Psoas muscle (tissue), 8 donors: Measurements from ENCODE around the gene ANO7. TPM values are rescaled to one million over a fixed set of nuclear protein-coding genes. Genes with fewer than 3 reads are reported as not detected.

Source experiments
- ATAC-seq, 4 donors: fragments of 200-7000 bp; cut with Tn5 transposase; one replicate each; pipeline ENCODE4 v1.9.1; 2020; ENCODE audit warnings: moderate library complexity in 3 of 4, mild to moderate bottlenecking in 2 of 4
- DNase-seq, 2 donors: peaks; one replicate each; pipeline ENCODE4 v3.0.0-alpha.2; 2020
- H3K27ac ChIP-seq: fragments of 200-600 bp; one replicate; pipeline ENCODE4 v1.8.0; 2022
- H3K27me3 ChIP-seq, 3 donors: fragments of 200-600 bp in 1 of 3; one replicate each; pipeline versions ENCODE4 v1.6.1 to v1.8.0; 2013 to 2022; ENCODE audit warnings: low read length in 2 of 3, mild to moderate bottlenecking in 2 of 3, moderate library complexity in 1 of 3; ENCODE audit not compliant: insufficient read depth in 3 of 3
- H3K36me3 ChIP-seq, 2 donors: fragments of 200-600 bp in 1 of 2; one replicate each; pipeline versions ENCODE4 v1.6.1 to v1.8.0; 2013 to 2022; ENCODE audit warnings: low read depth in 1 of 2, mild to moderate bottlenecking in 1 of 2, moderate library complexity in 1 of 2; ENCODE audit not compliant: insufficient read depth in 1 of 2
- H3K4me1 ChIP-seq: fragments of 200-600 bp; one replicate; pipeline ENCODE4 v1.8.0; 2022
- H3K4me3 ChIP-seq: fragments of 200-600 bp; one replicate; pipeline ENCODE4 v1.8.0; 2022; ENCODE audit warnings: mild to moderate bottlenecking
- H3K9me3 ChIP-seq: fragments of 200-600 bp; one replicate; pipeline ENCODE4 v1.8.0; 2022
- CTCF ChIP-seq: fragments of 200-600 bp; IDR thresholded peaks from one replicate; pipeline ENCODE4 v1.8.0; 2022; ENCODE audit warnings: antibody characterized with exemption
- WGBS, 3 donors: extraction: QIAGEN DNeasy Blood & Tissue Kit; methylation state at CpG; one replicate each; pipeline versions ENCODE4 v1.1.6 to v1.1.7; 2013; 5-methylcytosine and 5-hydroxymethylcytosine counted together
- intact Hi-C, 2 donors: fragments of 100-400 bp; cut with DNase I; formaldehyde crosslinking; loops; one replicate each; pipeline versions ENCODE4 v1.11.0 to v1.14.2; 2022
- polyA plus RNA-seq, 3 donors: library from polyadenylated mRNA; stranded (reverse); fragments of 200-250 nt; gene quantifications; one replicate each; pipeline ENCODE4 v1.2.3, GENCODE V29; 2013
- total RNA-seq, 4 donors: library from RNA; stranded (reverse); fragmentation: NEBNext Ultra II Directional in 2 of 4; extraction: Animal tissue kit (Norgen Biotek cat#: 25700) in 2 of 4; gene quantifications; one replicate each; pipeline versions ENCODE4 v1.2.1 to v1.2.4, GENCODE V29; 2021 to 2023
- donor health status: healthy with polysubstance abuse.
- donor health status: DM: no; HTN: no; CAD: no; lungs with moderate emphysema.
- donor health status: Bipolar disorder and iron deficiency.
- donor health status: healthy.
- donor health status: DM: yes; HTN: yes; CAD: no.
- donor health status: DM: no; HTN: no; CAD: no.
- donor health status: DM: no; HTN: no; CAD: no.
- donor health status: DM: yes; HTN: yes; CAD: no.

Gene ANO7
- total and polyA plus RNA-seq, 7 donors, result 0.22 to 1.8 (median 0.47) TPM

GRCh38 chr2:241216211-241216761 is 27.8 kb downstream of the ANO7 start:
- ATAC-seq, result no peak
- Histone ChIP-seq H3K27me3 (no peaks in the 10 kb centered on the region), H3K36me3 (no peaks in the 10 kb centered on the region), H3K4me1 (peaks cover 7% of the 10 kb centered on the region), H3K27ac (no peak overlapping the region), H3K9me3 (no peaks in the 10 kb centered on the region), H3K4me3 (no peak overlapping the region)
- DNase-seq, result no peak
- intact Hi-C loops, result loop anchor here in 1 of 2 donors (5.0 kb wide), 1 partner anchor 114 kb away; the partner anchor contains the start of gene MTERF4
- no peak for TF ChIP-seq CTCF
- 48 to 60% (median 60%) methylated on average over 11 to 14 of the region's 14 CpGs for WGBS, 3 donors

GRCh38 chr2:241217320-241218031 is 29.0 kb downstream of the ANO7 start:
- Histone ChIP-seq H3K27me3 (no peaks in the 10 kb centered on the region), H3K9me3 (no peaks in the 10 kb centered on the region), H3K27ac (peak overlapping the region; percentile 73), H3K4me3 (peak overlapping the region; percentile 63), H3K36me3 (no peaks in the 10 kb centered on the region), H3K4me1 (peaks cover 7% of the 10 kb centered on the region)
- intact Hi-C loops, result loop anchor here in 1 of 2 donors (5.0 kb wide), 1 partner anchor 115 kb away; the partner anchor contains the start of gene MTERF4
- WGBS, 3 donors, result 1 to 3% (median 1%) methylated on average over 32 to 65 of the region's 77 CpGs
- DNase-seq (peak; percentile 74 to 88), ATAC-seq (peak; percentile 76 to 86 (median 80))
- no peak for TF ChIP-seq CTCF

DNA sequence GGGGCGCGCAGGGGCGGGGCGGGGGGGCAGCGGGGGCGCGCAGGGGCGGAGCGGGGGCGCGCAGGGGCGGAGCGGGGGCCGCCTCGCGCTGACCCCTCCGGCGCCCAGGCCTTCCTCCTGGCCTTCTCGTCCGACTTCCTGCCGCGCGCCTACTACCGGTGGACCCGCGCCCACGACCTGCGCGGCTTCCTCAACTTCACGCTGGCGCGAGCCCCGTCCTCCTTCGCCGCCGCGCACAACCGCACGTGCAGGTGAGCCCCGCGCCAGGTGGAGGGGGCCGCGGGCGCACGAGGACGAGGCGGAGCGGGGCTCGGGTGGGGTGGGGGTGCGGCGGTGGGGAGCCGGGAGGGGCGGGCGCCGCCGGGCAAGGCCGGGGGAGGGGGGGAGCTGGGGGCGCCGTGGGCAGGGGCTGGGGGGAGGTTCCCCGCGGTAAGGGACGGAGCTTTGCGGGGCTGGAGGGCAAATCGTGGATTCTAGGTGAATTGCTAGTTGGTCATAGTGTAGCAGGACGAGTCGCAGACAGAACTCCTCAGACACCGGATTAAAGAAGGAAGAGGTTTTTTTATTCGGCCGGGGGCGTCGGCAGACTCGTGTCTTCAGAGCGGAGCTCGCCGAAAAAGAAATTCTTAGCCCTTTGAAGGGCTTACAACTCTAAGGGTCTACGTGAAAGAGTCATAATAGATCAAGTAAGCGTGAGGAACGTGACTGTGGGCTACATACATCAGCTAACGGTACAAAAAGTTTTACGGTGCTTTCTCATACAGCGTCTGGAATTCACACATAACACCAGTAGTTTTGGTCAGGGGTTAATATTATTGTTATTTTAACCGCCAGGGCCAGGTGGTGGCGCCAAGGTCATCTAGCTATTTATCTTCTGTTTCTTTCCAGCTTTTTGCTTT is 29.9 kb downstream of the ANO7 start:
- DNase-seq (peak; percentile 70 to 81), ATAC-seq (peak; percentile 34 to 65 (median 46))
- TF ChIP-seq CTCF, result peak; percentile 14
- peak overlapping the region; percentile 71 for H3K27ac ChIP-seq
- WGBS, 3 donors, result 0 to 2% (median 1%) methylated on average over 39 to 73 of the region's 83 CpGs
- H3K9me3 ChIP-seq, result no peaks in the 10 kb centered on the region
- H3K36me3 ChIP-seq, result no peaks in the 10 kb centered on the region
- H3K4me1 ChIP-seq, result peaks cover 7% of the 10 kb centered on the region
- H3K27me3 ChIP-seq, result no peaks in the 10 kb centered on the region
- intact Hi-C loops, result loop anchor here in 1 of 2 donors (5.0 kb wide), 1 partner anchor 116 kb away; the partner anchor contains the start of gene MTERF4
- H3K4me3 ChIP-seq, result peak overlapping the region; percentile 73

- Histone ChIP-seq H3K27me3 (no peaks in the 10 kb centered on the region), H3K27ac (no peak overlapping the region), H3K4me1 (peaks cover 8% of the 10 kb centered on the region), H3K36me3 (no peaks in the 10 kb centered on the region), H3K4me3 (peak overlapping the region; percentile 73), H3K9me3 (no peaks in the 10 kb centered on the region)
- ATAC-seq (no peak), DNase-seq (no peak)
- no peak for TF ChIP-seq CTCF
- WGBS, 3 donors, result 63 to 64% (median 64%) methylated on average over 4 of the region's 4 CpGs
- intact Hi-C loops, result loop anchor here in 1 of 2 donors (5.0 kb wide), 1 partner anchor 117 kb away; the partner anchor contains the start of gene MTERF4
These were observed 30.5 kb downstream of the ANO7 start for GRCh38 chr2:241219030-241219382.
